Measurements from ENCODE around the gene CAMTA1.

CAMTA1 gene

DNA sequence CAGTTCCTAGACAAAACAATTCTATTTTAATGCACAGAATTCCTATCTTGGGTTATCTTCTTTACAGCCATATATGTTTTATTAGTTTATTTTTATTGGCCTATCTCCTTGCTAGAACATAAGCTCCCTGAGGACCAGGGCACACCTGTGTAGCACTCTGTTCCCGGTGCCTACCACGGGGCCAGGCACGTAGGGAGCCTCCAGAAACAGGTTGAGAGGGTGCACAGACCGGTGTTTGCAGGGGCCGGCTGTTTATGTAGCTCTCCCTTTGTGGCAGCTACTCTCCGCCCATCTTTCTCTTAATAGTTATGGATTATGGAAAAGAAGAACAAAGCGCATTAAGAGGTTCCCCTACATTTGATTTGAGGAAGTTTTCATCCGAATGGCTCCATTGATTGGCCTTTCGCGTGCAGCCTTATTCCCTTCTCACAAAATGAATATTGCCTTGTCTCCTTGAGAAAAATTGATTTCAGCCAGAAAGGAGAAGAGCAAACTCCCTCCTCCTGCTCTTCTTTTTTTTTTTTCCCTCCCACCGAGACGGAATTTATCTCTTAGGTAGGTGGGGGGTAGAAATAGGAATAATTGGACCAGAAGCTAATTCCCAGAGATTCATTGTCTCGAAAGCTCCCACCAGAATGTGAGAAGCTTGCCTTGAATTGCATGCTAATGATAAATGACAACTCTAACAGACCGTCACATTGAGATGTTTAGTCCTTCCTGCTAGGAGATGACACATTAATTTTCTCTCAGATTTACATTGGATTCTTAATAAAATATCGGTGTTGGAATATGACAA is 447.4 kb downstream of the CAMTA1 start:
- no peak overlapping the region for H3K4me3 ChIP-seq (ENCODE audit: control insufficient read depth, low read depth, low read length)
- DNase-seq (ENCODE audit: low read depth), result no peak
- TF ChIP-seq, protein P1, sequence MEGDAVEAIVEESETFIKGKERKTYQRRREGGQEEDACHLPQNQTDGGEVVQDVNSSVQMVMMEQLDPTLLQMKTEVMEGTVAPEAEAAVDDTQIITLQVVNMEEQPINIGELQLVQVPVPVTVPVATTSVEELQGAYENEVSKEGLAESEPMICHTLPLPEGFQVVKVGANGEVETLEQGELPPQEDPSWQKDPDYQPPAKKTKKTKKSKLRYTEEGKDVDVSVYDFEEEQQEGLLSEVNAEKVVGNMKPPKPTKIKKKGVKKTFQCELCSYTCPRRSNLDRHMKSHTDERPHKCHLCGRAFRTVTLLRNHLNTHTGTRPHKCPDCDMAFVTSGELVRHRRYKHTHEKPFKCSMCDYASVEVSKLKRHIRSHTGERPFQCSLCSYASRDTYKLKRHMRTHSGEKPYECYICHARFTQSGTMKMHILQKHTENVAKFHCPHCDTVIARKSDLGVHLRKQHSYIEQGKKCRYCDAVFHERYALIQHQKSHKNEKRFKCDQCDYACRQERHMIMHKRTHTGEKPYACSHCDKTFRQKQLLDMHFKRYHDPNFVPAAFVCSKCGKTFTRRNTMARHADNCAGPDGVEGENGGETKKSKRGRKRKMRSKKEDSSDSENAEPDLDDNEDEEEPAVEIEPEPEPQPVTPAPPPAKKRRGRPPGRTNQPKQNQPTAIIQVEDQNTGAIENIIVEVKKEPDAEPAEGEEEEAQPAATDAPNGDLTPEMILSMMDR (conservative IDR thresholded peaks at IDR 0.05; ENCODE audit: control insufficient read depth, insufficient read depth, low read depth, low read length), result no peak

DNA sequence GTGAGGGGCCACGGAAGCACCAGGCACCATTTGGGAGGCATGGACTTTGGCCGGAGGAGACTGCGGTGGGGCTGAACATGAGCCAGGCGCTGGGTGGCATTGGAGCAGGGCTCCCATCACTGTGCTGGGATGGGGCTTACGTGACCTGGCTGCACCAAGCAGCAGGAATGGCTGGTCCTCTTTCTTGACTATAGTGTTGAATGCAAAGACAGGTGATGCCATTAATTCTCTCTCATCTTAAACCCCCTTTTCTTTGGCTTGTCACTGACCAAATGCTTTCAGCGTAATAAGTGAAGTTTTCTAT is 447.9 kb downstream of the CAMTA1 start:
- DNase-seq (ENCODE audit: low read depth), result no peak
- no peak overlapping the region for H3K4me3 ChIP-seq (ENCODE audit: control insufficient read depth, low read depth, low read length)
- TF ChIP-seq, protein P1 (conservative IDR thresholded peaks at IDR 0.05; ENCODE audit: control insufficient read depth, insufficient read depth, low read depth, low read length), result no peak

DNA sequence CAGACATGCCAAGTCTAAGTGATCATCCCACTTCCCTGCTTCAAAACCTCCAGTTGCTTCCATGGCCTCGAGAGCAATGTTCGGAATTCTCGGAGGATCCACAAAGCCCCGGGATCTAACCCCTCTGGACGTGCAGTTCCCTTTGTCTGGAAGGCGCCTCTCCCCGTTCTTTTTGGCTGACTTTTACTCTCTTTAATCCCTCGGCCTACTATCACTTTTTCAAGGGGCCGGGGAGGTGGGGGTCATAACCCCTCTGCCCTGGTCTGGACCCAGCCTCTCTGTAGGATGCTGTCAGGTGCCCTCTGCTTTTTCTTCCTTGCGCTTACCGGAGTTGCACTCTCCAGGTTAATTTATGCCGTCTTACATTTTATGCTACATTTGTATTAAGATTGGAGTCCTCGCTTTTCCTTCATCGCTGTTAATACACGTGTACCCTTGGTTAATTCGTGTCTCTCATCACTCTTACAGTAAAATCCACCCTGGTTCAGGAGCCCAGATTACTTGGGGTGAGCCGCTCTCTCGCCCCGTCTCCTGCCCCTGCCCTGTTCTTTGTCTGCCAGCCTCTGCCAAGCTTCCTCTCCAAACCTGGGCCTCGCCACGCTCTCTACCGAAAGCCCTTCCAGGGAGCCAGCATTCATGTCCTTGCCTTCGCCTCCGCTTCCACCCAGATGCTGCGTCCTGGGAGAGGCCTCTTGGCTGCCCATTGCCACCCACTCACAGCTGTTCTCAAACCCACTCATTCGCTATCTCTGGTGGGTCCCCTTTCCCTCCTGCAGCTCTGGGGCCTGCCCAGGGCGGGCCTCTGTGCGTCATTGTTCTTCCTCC is 448.6 kb downstream of the CAMTA1 start:
- TF ChIP-seq, protein P1 (conservative IDR thresholded peaks at IDR 0.05; ENCODE audit: control insufficient read depth, insufficient read depth, low read depth, low read length), result no peak
- peak; percentile 13 for DNase-seq (ENCODE audit: low read depth)
- H3K4me3 ChIP-seq (ENCODE audit: control insufficient read depth, low read depth, low read length), result no peak overlapping the region

DNA sequence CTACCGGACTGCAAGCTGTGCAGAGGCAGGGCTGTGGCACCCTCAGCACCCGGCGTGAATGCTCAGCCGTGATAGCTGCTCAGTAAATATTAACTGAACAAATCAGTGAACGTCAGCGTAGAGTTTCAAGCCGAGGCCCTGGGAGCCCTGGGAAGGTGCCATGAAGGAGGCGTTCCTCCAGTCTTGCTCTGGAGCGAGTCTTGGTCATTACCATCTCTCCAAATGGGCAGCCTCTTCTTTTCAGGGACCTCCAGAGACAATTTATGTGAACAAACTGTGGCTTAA is 449.2 kb downstream of the CAMTA1 start:
- no peak overlapping the region for H3K4me3 ChIP-seq (ENCODE audit: control insufficient read depth, low read depth, low read length)
- DNase-seq (ENCODE audit: low read depth), result no peak
- TF ChIP-seq, protein P1 (conservative IDR thresholded peaks at IDR 0.05; ENCODE audit: control insufficient read depth, insufficient read depth, low read depth, low read length), result no peak

DNA sequence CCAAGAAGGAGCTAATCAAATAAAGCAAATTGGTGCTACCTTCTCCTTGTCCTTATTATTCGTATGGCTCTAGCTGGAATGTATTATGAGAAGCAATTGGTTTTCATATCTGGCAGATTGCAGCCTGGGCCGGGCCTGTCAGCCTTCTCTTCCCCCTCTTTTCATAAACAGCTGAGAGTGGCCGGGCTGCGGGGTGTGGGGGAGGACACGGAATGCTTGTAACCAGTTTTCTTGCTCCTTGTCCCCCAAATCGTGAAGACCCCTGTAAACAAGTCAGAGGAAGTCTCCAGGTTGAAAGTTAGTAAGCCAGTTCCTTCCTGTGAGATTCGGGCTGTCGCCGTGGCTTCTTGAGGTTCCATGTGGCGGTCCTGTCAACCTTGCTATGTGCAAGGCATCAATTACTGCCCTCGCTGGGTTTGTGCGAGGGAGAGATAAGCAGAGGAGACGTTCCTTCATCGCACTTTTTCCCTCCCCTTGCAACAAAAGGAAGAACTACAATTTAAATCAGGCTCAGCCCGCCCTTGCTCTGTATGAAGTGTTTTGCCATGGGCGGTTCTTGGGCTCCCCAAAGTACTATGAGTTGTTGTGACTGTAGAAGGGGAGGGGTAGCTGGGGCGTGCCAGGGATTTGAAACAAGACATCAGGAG is 450.7 kb downstream of the CAMTA1 start:
- H3K4me3 ChIP-seq (ENCODE audit: control insufficient read depth, low read depth, low read length), result no peak overlapping the region
- TF ChIP-seq, protein P1 (conservative IDR thresholded peaks at IDR 0.05; ENCODE audit: control insufficient read depth, insufficient read depth, low read depth, low read length), result no peak
- no peak for DNase-seq (ENCODE audit: low read depth)

DNA sequence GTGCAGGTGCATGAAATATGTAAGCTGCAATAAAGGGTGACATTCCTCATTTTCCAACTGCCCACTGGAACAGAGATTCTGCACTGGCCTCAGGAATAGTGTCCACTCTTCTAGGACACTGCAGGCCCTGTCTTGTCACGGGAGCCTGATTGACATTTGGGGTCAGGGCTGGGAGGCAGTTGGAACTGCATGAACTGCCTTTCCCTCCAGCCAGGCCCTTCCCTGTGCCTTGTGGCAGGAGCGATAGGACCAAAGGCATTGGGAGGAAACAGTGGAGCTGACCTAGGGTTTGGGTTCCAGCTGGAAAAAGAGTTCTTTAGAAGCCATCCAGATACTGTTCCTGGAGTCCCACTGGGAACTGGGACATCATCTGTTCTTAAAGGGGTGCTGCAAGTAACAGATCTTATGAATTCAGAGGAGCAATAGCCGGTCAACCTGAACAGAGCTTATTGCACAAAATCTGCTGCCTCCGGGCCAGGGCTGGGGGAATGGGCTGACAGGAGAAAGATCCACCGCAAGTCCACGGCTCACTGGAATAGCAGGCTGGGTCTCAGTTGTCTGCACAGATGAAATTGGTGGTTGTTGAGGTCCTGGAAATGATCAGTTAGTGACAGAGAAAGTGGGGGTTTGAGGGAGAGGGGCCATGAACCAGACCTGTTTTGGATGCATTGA is 451.7 kb downstream of the CAMTA1 start:
- DNase-seq (ENCODE audit: low read depth), result no peak
- no peak overlapping the region for H3K4me3 ChIP-seq (ENCODE audit: control insufficient read depth, low read depth, low read length)
- TF ChIP-seq, protein P1 (conservative IDR thresholded peaks at IDR 0.05; ENCODE audit: control insufficient read depth, insufficient read depth, low read depth, low read length), result no peak

Data from fibroblast of mammary gland (primary cell).